NT2/D1 (cell line): ENCODE results near the gene MED25.

Experiments used
- SUZ12 ChIP-seq: IDR thresholded peaks from 2 replicates; pipeline ENCODE4 v1.6.1; 2011; ENCODE audit not compliant: insufficient read length, insufficient read depth; ENCODE audit errors: extremely low read depth
- YY1 ChIP-seq: IDR thresholded peaks from 2 replicates; pipeline ENCODE4 v1.6.1; 2011; ENCODE audit not compliant: insufficient read length, insufficient read depth
- ZNF274 ChIP-seq: IDR thresholded peaks from 2 replicates; pipeline ENCODE4 v1.6.1; 2011; ENCODE audit warnings: mild to moderate bottlenecking, low read depth, low read length

- TF ChIP-seq SUZ12 (no peak), YY1 (no peak), ZNF274 (no peak)
Measured at GRCh38 chr19:49771674-49772139, 46.4 kb upstream of the MED25 start.
